ENCODE results near the gene FMN1.

DNA sequence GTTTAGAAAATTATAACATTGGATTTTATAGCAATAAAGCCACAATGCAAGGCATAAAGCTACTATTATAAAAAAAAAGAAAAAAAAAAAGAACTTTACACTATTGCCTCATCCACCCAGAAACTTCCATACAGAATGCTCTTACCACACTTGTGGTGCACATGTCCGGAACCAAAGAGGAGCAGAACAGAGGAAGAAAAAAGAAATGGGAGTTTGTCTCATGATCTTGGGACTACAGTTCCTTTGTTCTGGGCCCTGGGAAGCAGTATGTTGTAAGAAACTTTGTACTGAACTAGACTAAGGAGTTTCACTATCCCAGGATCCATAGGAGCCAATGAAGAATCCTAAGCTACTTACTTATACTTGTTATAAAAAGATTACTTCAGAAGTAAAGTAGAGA lies 36.1 kb downstream of the FMN1 start:
- TF ChIP-seq CTCF (conservative IDR thresholded peaks at IDR 0.05) (no peak), ZFX (IDR thresholded peaks at IDR 0.05) (no peak)

Measured in C4-2B (cell line).